ENCODE results near the gene F8A3. TPM values are rescaled to one million over a fixed set of nuclear protein-coding genes. Genes with fewer than 3 reads are reported as not detected.

F8A3 gene
- total and polyA plus RNA-seq, 2 donors (not counting 3 experiments of a cell fraction or from before 2014, with no cell fraction given): 0.06 to 9.7 TPM

GRCh38 chrX:155435744-155436112 lies 22.7 kb downstream of the F8A3 start:
- H3K4me1 ChIP-seq (ENCODE audit: control insufficient read depth, extremely low read depth, insufficient read depth, low read length): no peaks in the 10 kb centered on the region
- no peaks in the 10 kb centered on the region for H3K27me3 ChIP-seq (ENCODE audit: control insufficient read depth in 2 of 2, insufficient read depth in 2 of 2, low read length in 2 of 2)
- DNase-seq (ENCODE audit: low read depth, low spot score) (no peak), FAIRE-seq (no peak)
- H3K27ac ChIP-seq (ENCODE audit: insufficient read depth, low read depth, low read length): no peak overlapping the region
- CTCF ChIA-PET: no interaction called here
- no peak overlapping the region for H3K4me2 ChIP-seq (ENCODE audit: insufficient read depth, low read length)
- intact Hi-C loops (cut with micrococcal nuclease): no loop called here
- H3K4me3 ChIP-seq (replicated peaks in 1 of 3; ENCODE audit: insufficient read depth in 1 of 3, low read depth in 1 of 3, low read length in 3 of 3): no peak overlapping the region
- H2AFZ ChIP-seq (ENCODE audit: low read depth, low read length): no peak overlapping the region
- BruUV-seq (replicated peaks): no TSS peak
- no peak overlapping the region for H3K9ac ChIP-seq (replicated peaks; ENCODE audit: extremely low read depth, insufficient read depth, low read length)
- POLR2A ChIA-PET: no interaction called here
- dilution Hi-C loops (cut with MboI; ENCODE audit: extremely low pct_ligation_motif_present, low sequenced_read_pairs): no loop called here
- H3K9me3 ChIP-seq (replicated peaks; ENCODE audit: control insufficient read depth, insufficient read depth, low read length): no peaks in the 10 kb centered on the region
- no peaks in the 10 kb centered on the region for H3K79me2 ChIP-seq (ENCODE audit: control insufficient read depth, insufficient read depth, low read length)
- H3K36me3 ChIP-seq (ENCODE audit: control insufficient read depth in 2 of 2, extremely low read depth in 1 of 2, insufficient read depth in 2 of 2, low read length in 2 of 2): no peaks in the 10 kb centered on the region
- no peaks in the 10 kb centered on the region for H3K9me1 ChIP-seq (replicated peaks; ENCODE audit: control insufficient read depth, extremely low read depth, insufficient read depth, low read length)
- TF ChIP-seq POLR2A (IDR thresholded peaks at IDR 0.05; ENCODE audit: low read depth, low read length) (no peak), EZH2 (IDR thresholded peaks at IDR 0.05; ENCODE audit: borderline replicate concordance, low read depth, low read length, severe bottlenecking) (no peak), POLR2AphosphoS5 (IDR thresholded peaks at IDR 0.05; ENCODE audit: insufficient read depth, low read depth, low read length) (no peak), FOS (IDR thresholded peaks at IDR 0.05; ENCODE audit: borderline replicate concordance, insufficient read depth, low read length) (no peak), JUN (IDR thresholded peaks at IDR 0.05; ENCODE audit: borderline replicate concordance, insufficient read depth, insufficient read length, low read depth) (no peak), CTCF (IDR thresholded peaks at IDR 0.05; ENCODE audit: extremely low read depth in 1 of 2, insufficient read depth in 1 of 2, low read depth in 1 of 2, low read length in 2 of 2) (no peak), MYC (IDR thresholded peaks at IDR 0.05; ENCODE audit: low read depth, low read length) (no peak), GATA2 (IDR thresholded peaks at IDR 0.05; ENCODE audit: insufficient read depth, insufficient read length, low read depth, low read length) (no peak)
- TF ChIP-seq, protein P1, sequence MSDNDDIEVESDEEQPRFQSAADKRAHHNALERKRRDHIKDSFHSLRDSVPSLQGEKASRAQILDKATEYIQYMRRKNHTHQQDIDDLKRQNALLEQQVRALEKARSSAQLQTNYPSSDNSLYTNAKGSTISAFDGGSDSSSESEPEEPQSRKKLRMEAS (IDR thresholded peaks at IDR 0.05; ENCODE audit: insufficient read depth, insufficient read length): no peak
- no peaks in the 10 kb centered on the region for H4K20me1 ChIP-seq (replicated peaks; ENCODE audit: control insufficient read depth, extremely low read depth, insufficient read depth, low read length)

Measured in endothelial cell of umbilical vein (primary cell).